GM23248 (cell line): ENCODE measurements around the gene TWF2.

ENCODE experiments used
- EZH2 ChIP-seq: fragments of 200-600 bp; sonication (generic); IDR thresholded peaks from 2 replicates; pipeline ENCODE4 v1.6.1; 2018; ENCODE audit warnings: antibody characterized with exemption, mild to moderate bottlenecking; ENCODE audit not compliant: insufficient read depth, poor library complexity, severe bottlenecking
- EZH2phosphoT487 ChIP-seq: fragments of 200-600 bp; sonication (generic); IDR thresholded peaks from 2 replicates; pipeline ENCODE4 v1.6.1; 2018; ENCODE audit warnings: antibody characterized with exemption, moderate library complexity, mild to moderate bottlenecking, low read depth; ENCODE audit not compliant: insufficient read depth

DNA sequence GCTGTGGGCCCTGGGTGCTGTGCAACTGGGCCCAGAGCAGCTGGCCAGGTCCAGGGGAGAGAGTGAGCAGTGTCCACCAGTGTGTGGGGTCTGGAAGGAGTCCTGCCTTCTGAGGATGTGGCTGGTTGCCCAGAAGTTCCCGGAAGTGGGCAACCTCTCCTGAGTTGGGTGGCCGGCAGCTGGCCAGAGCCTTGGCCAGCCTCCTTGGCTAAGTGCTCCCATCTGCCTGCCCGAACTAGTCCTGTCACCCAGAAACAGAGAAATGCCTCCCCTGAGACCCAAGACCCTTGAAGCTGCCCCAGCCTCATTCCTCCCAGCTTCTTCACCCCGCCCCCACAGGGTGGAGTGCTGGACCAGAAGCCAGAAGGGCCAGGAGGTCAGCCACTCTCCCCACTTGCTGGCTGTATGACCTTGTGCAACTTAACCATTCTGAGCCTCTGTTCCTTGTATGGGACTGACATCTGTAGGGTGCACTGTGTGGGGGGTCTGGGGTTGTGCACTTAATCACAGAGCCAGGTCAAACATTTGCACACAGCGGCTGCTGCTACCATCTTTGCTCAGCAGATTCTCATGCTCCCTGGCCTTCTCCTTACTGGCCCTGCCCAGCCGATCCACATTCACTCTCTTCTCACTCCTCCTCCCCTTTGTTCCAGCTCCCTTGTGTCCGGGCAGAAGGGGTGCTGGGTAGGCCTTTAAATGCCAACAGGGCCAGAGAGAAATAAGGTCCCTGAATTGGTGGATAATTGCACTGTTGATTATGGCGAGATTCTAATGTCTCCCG lies 48.5 kb downstream of the TWF2 start:
- TF ChIP-seq EZH2 = no peak
- TF ChIP-seq EZH2phosphoT487 = no peak
